DND-41 (cell line): Measurements from ENCODE around the gene BCL7A.
A peak's percentile ranks its signal among the peaks of the same experiment; 100 is the strongest.

Experiments
- ATAC-seq: fragments of 200-7000 bp; cut with Tn5 transposase; 3 replicates; pipeline ENCODE4 v1.9.1; 2021; ENCODE audit warnings: low read depth; ENCODE audit not compliant: insufficient read depth
- DNase-seq: peaks from one replicate; pipeline ENCODE4 v3.0.0-alpha.2; 2020
- H2AFZ ChIP-seq: 2 replicates; pipeline ENCODE4 v1.6.0; 2012; ENCODE audit warnings: low read depth, low read length
- H3K27ac ChIP-seq: 2 replicates; pipeline ENCODE4 v1.5.1; 2012; ENCODE audit warnings: low read length, inconsistent platforms
- H3K27me3 ChIP-seq: fragments of 200-600 bp; sonication (generic); 2 replicates; pipeline ENCODE4 v1.6.0; 2012; ENCODE audit warnings: low read length, mild to moderate bottlenecking, inconsistent platforms; ENCODE audit not compliant: insufficient read depth, poor library complexity
- H3K36me3 ChIP-seq: 2 replicates; pipeline ENCODE4 v1.5.1; 2012; ENCODE audit warnings: low read length, inconsistent platforms; ENCODE audit not compliant: insufficient read depth
- H3K4me1 ChIP-seq: 2 replicates; pipeline ENCODE4 v1.5.1; 2012; ENCODE audit warnings: mild to moderate bottlenecking, low read length; ENCODE audit not compliant: insufficient read depth
- H3K4me2 ChIP-seq: 2 replicates; pipeline ENCODE4 v1.6.0; 2012; ENCODE audit warnings: mild to moderate bottlenecking, moderate library complexity, low read length, inconsistent platforms; ENCODE audit not compliant: insufficient read depth
- H3K4me3 ChIP-seq, 2 experiments: fragments of 200-600 bp in 1 of 2; shearing (Covaris generic) in 1 of 2; 2 replicates each; pipeline ENCODE4 v1.5.1; 2012 to 2016; ENCODE audit warnings: inconsistent platforms in 2 of 2, low read length in 2 of 2, mild to moderate bottlenecking in 2 of 2, low read depth in 1 of 2, moderate library complexity in 1 of 2
- H3K79me2 ChIP-seq: 2 replicates; pipeline ENCODE4 v1.6.0; 2012; ENCODE audit warnings: low read length, inconsistent platforms; ENCODE audit not compliant: insufficient read depth
- H3K9ac ChIP-seq: 2 replicates; pipeline ENCODE4 v1.6.0; 2012; ENCODE audit warnings: low read depth, mild to moderate bottlenecking, inconsistent platforms, low read length, moderate library complexity
- H3K9me3 ChIP-seq: 2 replicates; pipeline ENCODE4 v1.5.1; 2012; ENCODE audit warnings: low read length, moderate library complexity, mild to moderate bottlenecking, inconsistent platforms; ENCODE audit not compliant: insufficient read depth, severe bottlenecking
- H4K20me1 ChIP-seq: 2 replicates; pipeline ENCODE4 v1.6.0; 2012; ENCODE audit warnings: low read length; ENCODE audit not compliant: insufficient read depth
- CTCF ChIP-seq: IDR thresholded peaks from 2 replicates; pipeline ENCODE4 v1.5.1; 2012; ENCODE audit warnings: borderline replicate concordance, low read length, moderate library complexity, mild to moderate bottlenecking; ENCODE audit not compliant: poor library complexity, severe bottlenecking; ENCODE audit errors: extremely low read depth
- EZH2 ChIP-seq: IDR thresholded peaks from 3 replicates; pipeline ENCODE4 v1.6.1; 2012; ENCODE audit warnings: borderline replicate concordance, low read depth, mild to moderate bottlenecking, moderate library complexity, low read length, inconsistent platforms; ENCODE audit not compliant: severe bottlenecking

Gene BCL7A

GRCh38 chr12:122079532-122080081, 57.9 kb downstream of the BCL7A start:
- no peak for TF ChIP-seq CTCF
- TF ChIP-seq EZH2 = no peak
- no peaks in the 10 kb centered on the region for H3K9me3 ChIP-seq
- DNase-seq = peak; percentile 57
- H3K4me1 ChIP-seq = peaks cover 51% of the 10 kb centered on the region
- ATAC-seq = peak; percentile 11; the same call in 1 of the 3 replicates
- H3K79me2 ChIP-seq = peaks cover 52% of the 10 kb centered on the region
- peaks cover 35% of the 10 kb centered on the region; the same call in 1 of the 2 replicates for H4K20me1 ChIP-seq
- H3K9ac ChIP-seq = peak overlapping the region; percentile 72
- peak overlapping the region; percentile 82 for H2AFZ ChIP-seq
- peaks cover 10% of the 10 kb centered on the region for H3K36me3 ChIP-seq
- peak overlapping the region; percentile 66 to 93 for H3K4me3 ChIP-seq
- H3K4me2 ChIP-seq = peak overlapping the region; percentile 90
- H3K27me3 ChIP-seq = no peaks in the 10 kb centered on the region
- H3K27ac ChIP-seq = peak overlapping the region; percentile 73

- no peak for ATAC-seq
- peaks cover 15% of the 10 kb centered on the region for H3K36me3 ChIP-seq
- peaks cover 51% of the 10 kb centered on the region for H3K4me1 ChIP-seq
- no peaks in the 10 kb centered on the region for H3K27me3 ChIP-seq
- peaks cover 59% of the 10 kb centered on the region for H3K79me2 ChIP-seq
- TF ChIP-seq CTCF (no peak), EZH2 (no peak)
- DNase-seq = no peak
- no peak overlapping the region for H2AFZ ChIP-seq
- H4K20me1 ChIP-seq = peaks cover 35% of the 10 kb centered on the region; the same call in 1 of the 2 replicates
- H3K27ac ChIP-seq = peak overlapping the region; percentile 73
- peak overlapping the region; percentile 72 for H3K9ac ChIP-seq
- H3K9me3 ChIP-seq = no peaks in the 10 kb centered on the region
- peak overlapping the region; percentile 66 to 93 for H3K4me3 ChIP-seq
- peak overlapping the region; percentile 90 for H3K4me2 ChIP-seq
Measured at GRCh38 chr12:122080149-122081082, 58.7 kb downstream of the BCL7A start.

- Histone ChIP-seq H3K4me2 (peak overlapping the region; percentile 90), H3K4me1 (peaks cover 51% of the 10 kb centered on the region), H3K27ac (peak overlapping the region; percentile 73), H2AFZ (no peak overlapping the region), H3K79me2 (peaks cover 67% of the 10 kb centered on the region), H3K9me3 (no peaks in the 10 kb centered on the region), H3K9ac (peak overlapping the region; percentile 72), H3K36me3 (peaks cover 23% of the 10 kb centered on the region), H3K4me3 (peak overlapping the region in 1 of 2 experiments; percentile 93; a peak in 3 of 4 replicates), H4K20me1 (peaks cover 35% of the 10 kb centered on the region; the same call in 1 of the 2 replicates), H3K27me3 (no peaks in the 10 kb centered on the region)
- DNase-seq = no peak
- no peak for TF ChIP-seq CTCF
- TF ChIP-seq EZH2 = no peak
- no peak for ATAC-seq
Measured at GRCh38 chr12:122081083-122081696, 59.5 kb downstream of the BCL7A start.
